Effector memory CD4-positive, alpha-beta T cell (primary cell): ENCODE measurements around the gene NKD2.
"Not testable (repeated sequence)": the region's sequence is repeated elsewhere in the genome, so short reads cannot be mapped to it uniquely, and the experiment has no call there.

Experiments used
- DNase-seq, 3 donors: peaks; one replicate each; pipeline ENCODE4 v3.0.0-alpha.2; 2020
- H3K27ac ChIP-seq: 2 replicates; pipeline ENCODE4 v1.7.0; 2013; ENCODE audit warnings: mild to moderate bottlenecking, low read length, moderate library complexity; ENCODE audit not compliant: insufficient read depth, poor library complexity, severe bottlenecking
- H3K27me3 ChIP-seq: replicated peaks from 2 replicates; pipeline ENCODE4 v1.7.0; 2013; ENCODE audit warnings: mild to moderate bottlenecking, low read length; ENCODE audit not compliant: insufficient read depth, control insufficient read depth, poor library complexity, severe bottlenecking
- H3K36me3 ChIP-seq: 2 replicates; pipeline ENCODE4 v1.7.0; 2013; ENCODE audit warnings: mild to moderate bottlenecking, low read length, moderate library complexity; ENCODE audit not compliant: control insufficient read depth, insufficient read depth
- H3K4me1 ChIP-seq: 2 replicates; pipeline ENCODE4 v1.7.0; 2013; ENCODE audit warnings: low read length, mild to moderate bottlenecking; ENCODE audit not compliant: control insufficient read depth, insufficient read depth, poor library complexity, severe bottlenecking
- H3K4me3 ChIP-seq: 2 replicates; pipeline ENCODE4 v1.7.0; 2013; ENCODE audit warnings: low read length, low read depth, mild to moderate bottlenecking; ENCODE audit not compliant: insufficient read depth, poor library complexity, severe bottlenecking
- H3K9me3 ChIP-seq: 2 replicates; pipeline ENCODE4 v1.7.0; 2013; ENCODE audit warnings: mild to moderate bottlenecking, low read length, moderate library complexity; ENCODE audit not compliant: control insufficient read depth

NKD2 gene

GRCh38 chr5:999032-999501, 9.5 kb upstream of the NKD2 start:
- Histone ChIP-seq H3K9me3 (no peaks in the 10 kb centered on the region), H3K4me3 (no peak overlapping the region), H3K27ac (no peak overlapping the region), H3K36me3 (no peaks in the 10 kb centered on the region), H3K27me3 (no peaks in the 10 kb centered on the region), H3K4me1 (peaks cover 15% of the 10 kb centered on the region)
- no peak for DNase-seq

- H3K4me1 ChIP-seq = peaks cover 19% of the 10 kb centered on the region
- DNase-seq = no peak
- H3K27me3 ChIP-seq = no peaks in the 10 kb centered on the region
- no peak overlapping the region for H3K27ac ChIP-seq
- H3K4me3 ChIP-seq = no peak overlapping the region
- H3K9me3 ChIP-seq = no peaks in the 10 kb centered on the region
- H3K36me3 ChIP-seq = no peaks in the 10 kb centered on the region
Measured at GRCh38 chr5:999724-1000123, 8.9 kb upstream of the NKD2 start.

GRCh38 chr5:1000329-1000728, 8.3 kb upstream of the NKD2 start:
- H3K36me3 ChIP-seq = no peaks in the 10 kb centered on the region
- peaks cover 25% of the 10 kb centered on the region for H3K4me1 ChIP-seq
- H3K4me3 ChIP-seq = no peak overlapping the region
- H3K27me3 ChIP-seq = no peaks in the 10 kb centered on the region
- no peaks in the 10 kb centered on the region for H3K9me3 ChIP-seq
- no peak for DNase-seq
- H3K27ac ChIP-seq = no peak overlapping the region

- H3K27ac ChIP-seq, H3K4me3 ChIP-seq, DNase-seq, H3K9me3 ChIP-seq, H3K27me3 ChIP-seq, H3K36me3 ChIP-seq: not testable (repeated sequence)
- H3K4me1 ChIP-seq = peaks cover 27% of the 10 kb centered on the region
Measured at GRCh38 chr5:1000831-1001230, 7.8 kb upstream of the NKD2 start.

GRCh38 chr5:1001406-1002270, 7.0 kb upstream of the NKD2 start:
- H3K4me1 ChIP-seq = peaks cover 27% of the 10 kb centered on the region
- H3K27ac ChIP-seq = no peak overlapping the region
- no peaks in the 10 kb centered on the region for H3K36me3 ChIP-seq
- DNase-seq = no peak
- H3K4me3 ChIP-seq = no peak overlapping the region
- no peaks in the 10 kb centered on the region for H3K9me3 ChIP-seq
- H3K27me3 ChIP-seq = no peaks in the 10 kb centered on the region

GRCh38 chr5:1002271-1002546, 6.4 kb upstream of the NKD2 start:
- no peak for DNase-seq
- Histone ChIP-seq H3K9me3 (no peaks in the 10 kb centered on the region), H3K4me1 (peaks cover 23% of the 10 kb centered on the region), H3K36me3 (no peaks in the 10 kb centered on the region), H3K27ac (no peak overlapping the region), H3K27me3 (no peaks in the 10 kb centered on the region), H3K4me3 (no peak overlapping the region)

- Histone ChIP-seq H3K4me3 (no peak overlapping the region), H3K36me3 (no peaks in the 10 kb centered on the region), H3K9me3 (no peaks in the 10 kb centered on the region), H3K4me1 (peaks cover 22% of the 10 kb centered on the region), H3K27ac (no peak overlapping the region), H3K27me3 (peaks cover 2% of the 10 kb centered on the region)
- DNase-seq = no peak
Measured at GRCh38 chr5:1002836-1003235, 5.8 kb upstream of the NKD2 start.

GRCh38 chr5:1003296-1003937, 5.2 kb upstream of the NKD2 start:
- no peak for DNase-seq
- H3K27ac ChIP-seq = no peak overlapping the region
- H3K9me3 ChIP-seq = no peaks in the 10 kb centered on the region
- H3K36me3 ChIP-seq = no peaks in the 10 kb centered on the region
- H3K4me1 ChIP-seq = peaks cover 26% of the 10 kb centered on the region
- no peak overlapping the region for H3K4me3 ChIP-seq
- H3K27me3 ChIP-seq = peaks cover 8% of the 10 kb centered on the region

- peak overlapping the region; percentile 54 for H3K4me3 ChIP-seq
- DNase-seq = peak in 1 of 3 donors; percentile 19
- no peak overlapping the region for H3K27ac ChIP-seq
- H3K4me1 ChIP-seq = peaks cover 33% of the 10 kb centered on the region
- H3K36me3 ChIP-seq = no peaks in the 10 kb centered on the region
- H3K27me3 ChIP-seq = peaks cover 16% of the 10 kb centered on the region
- H3K9me3 ChIP-seq = no peaks in the 10 kb centered on the region
Measured at GRCh38 chr5:1004461-1005248, 3.9 kb upstream of the NKD2 start.
